ENCODE results near the gene SRSF1. TPM values are rescaled to one million over a fixed set of nuclear protein-coding genes. Genes with fewer than 3 reads are reported as not detected.
A peak's percentile ranks its signal among the peaks of the same experiment; 100 is the strongest.

SRSF1 gene
- total RNA-seq, 2 experiments from 2014 or later: 314 to 323 TPM

DNA sequence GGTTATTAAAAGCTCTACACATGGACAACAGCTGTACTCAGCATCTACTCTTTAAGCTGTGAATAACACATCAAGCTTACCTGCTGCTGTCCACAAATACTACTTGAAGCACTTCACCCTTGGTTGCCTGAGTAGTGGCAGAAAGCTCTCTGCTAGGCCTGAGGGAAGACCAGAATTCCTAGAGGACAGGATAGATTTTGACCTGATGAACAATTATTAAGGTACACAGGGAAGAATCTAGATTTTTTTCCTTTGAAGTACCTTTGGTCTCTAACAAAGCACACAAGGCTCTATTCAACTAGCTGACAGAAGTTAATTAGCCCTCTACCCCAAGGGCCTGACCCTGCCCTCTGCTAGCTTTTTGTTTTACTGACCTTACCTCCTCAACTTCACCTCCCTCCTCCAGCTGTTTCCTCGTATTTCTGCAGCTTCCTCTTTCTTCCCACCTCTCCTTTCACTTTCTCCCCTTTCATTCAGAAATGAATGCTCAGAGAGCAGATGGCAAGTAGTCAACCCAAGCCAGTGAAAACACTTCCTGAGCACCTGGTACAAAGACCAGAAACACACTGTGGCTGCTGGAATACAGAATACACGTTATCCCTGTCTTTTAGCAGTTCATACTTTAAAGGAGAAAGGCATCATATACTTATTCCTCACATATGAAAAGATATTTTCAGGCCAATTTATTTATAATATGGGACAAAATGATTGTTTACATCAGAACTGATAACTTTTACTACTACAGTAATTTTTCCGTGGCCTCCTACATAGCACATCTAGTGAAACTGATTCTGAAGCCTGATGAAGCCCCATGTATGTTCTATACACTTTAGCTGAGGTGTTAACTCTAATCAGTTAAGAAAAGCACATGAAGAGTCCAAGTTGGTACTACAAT, 13.3 kb downstream of the SRSF1 start:
- Mint-ChIP-seq H3K36me3 (peaks cover 9% of the 10 kb centered on the region), H3K27ac (peak overlapping the region; percentile 83), H3K4me1 (peaks cover 37% of the 10 kb centered on the region), H3K4me3 (peak overlapping the region; percentile 58), H3K9me3 (no peaks in the 10 kb centered on the region), H3K27me3 (no peaks in the 10 kb centered on the region)
- DNase-seq (no peak), ATAC-seq (ENCODE audit: low read depth) (no peak)
- POLR2A ChIA-PET: interaction anchor here (0.9 to 5.8 kb wide), 7 partner anchors 13 to 146 kb away, joined by 3 to 49 read pairs (median 5); partner anchors contain the start of genes MRPS23 and SRSF1

DNA sequence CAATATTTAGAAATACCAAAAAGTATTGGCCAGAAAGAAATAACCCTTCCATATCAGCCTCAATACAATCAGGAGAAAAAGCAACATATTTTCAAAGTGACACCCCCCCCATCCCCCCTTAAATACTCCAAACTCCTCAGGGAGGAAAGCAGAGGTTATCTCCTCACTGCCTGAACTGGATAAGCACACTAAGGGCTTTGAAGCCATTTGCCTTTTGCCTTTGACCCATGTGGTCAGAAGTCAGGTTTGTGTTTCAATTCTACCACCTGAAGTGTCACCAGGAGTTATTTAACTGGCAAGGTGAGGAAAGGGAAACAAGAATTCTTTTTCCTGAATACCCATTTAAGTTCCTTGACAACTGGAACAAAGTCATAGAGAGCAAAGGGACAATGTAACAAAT, 15.5 kb downstream of the SRSF1 start:
- Mint-ChIP-seq H3K27ac (no peak overlapping the region), H3K27me3 (no peaks in the 10 kb centered on the region), H3K4me3 (no peak overlapping the region), H3K4me1 (peaks cover 39% of the 10 kb centered on the region), H3K9me3 (no peaks in the 10 kb centered on the region), H3K36me3 (peaks cover 5% of the 10 kb centered on the region)
- ATAC-seq (ENCODE audit: low read depth): no peak
- POLR2A ChIA-PET: interaction anchor here (1.3 to 2.2 kb wide), 2 partner anchors 8 to 133 kb away, joined by 3 to 6 read pairs; no protein-coding TSS in a partner anchor
- DNase-seq: no peak

DNA sequence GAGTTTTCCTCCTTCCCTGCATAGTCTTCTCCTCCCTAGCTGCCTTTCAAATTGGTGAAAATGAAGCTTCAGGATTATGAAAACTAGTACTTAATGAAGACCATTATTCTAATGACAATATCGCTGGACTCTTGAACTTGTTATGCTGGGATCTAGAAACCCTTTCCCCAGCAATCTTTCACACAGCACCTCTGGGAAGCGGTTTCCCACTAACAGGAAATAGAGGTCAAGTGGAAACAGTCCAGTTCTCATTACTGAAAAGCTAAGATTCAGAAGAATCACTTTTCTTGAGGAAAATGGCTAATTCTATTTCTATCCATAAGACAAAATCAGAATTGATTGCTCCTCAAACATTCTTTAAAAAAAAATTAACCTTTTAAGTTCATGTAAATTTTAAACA, 17.0 kb downstream of the SRSF1 start:
- no peak for ATAC-seq (ENCODE audit: low read depth)
- Mint-ChIP-seq H3K4me1 (peaks cover 43% of the 10 kb centered on the region), H3K36me3 (peaks cover 7% of the 10 kb centered on the region), H3K27me3 (no peaks in the 10 kb centered on the region), H3K9me3 (no peaks in the 10 kb centered on the region), H3K27ac (no peak overlapping the region), H3K4me3 (no peak overlapping the region)
- POLR2A ChIA-PET: interaction anchor here (1.2 to 2.9 kb wide), 3 partner anchors 9 to 17 kb away, joined by 4 to 24 read pairs (median 6); partner anchors contain the start of gene SRSF1
- no peak for DNase-seq

GRCh38 chr17:57988301-57989250, 18.5 kb downstream of the SRSF1 start:
- H3K4me3 Mint-ChIP-seq: peak overlapping the region; percentile 91
- no peaks in the 10 kb centered on the region for H3K9me3 Mint-ChIP-seq
- POLR2A ChIA-PET: interaction anchor here (0.5 to 2.9 kb wide), 11 partner anchors 9 to 139 kb away, joined by 3 to 24 read pairs (median 3); partner anchors contain the start of genes MRPS23 and SRSF1
- no peak for DNase-seq
- H3K4me1 Mint-ChIP-seq: peaks cover 42% of the 10 kb centered on the region
- peaks cover 7% of the 10 kb centered on the region for H3K36me3 Mint-ChIP-seq
- peak; percentile 72 for ATAC-seq (ENCODE audit: low read depth)
- no peaks in the 10 kb centered on the region for H3K27me3 Mint-ChIP-seq
- H3K27ac Mint-ChIP-seq: peak overlapping the region; percentile 90

GRCh38 chr17:57987581-57988300, 19.3 kb downstream of the SRSF1 start, which contains the start of gene VEZF1:
VEZF1 (minus strand) TSS chr17:57988254; CDS start chr17:57988111, 143 bp downstream.
- H3K4me1 Mint-ChIP-seq: peaks cover 43% of the 10 kb centered on the region
- H3K4me3 Mint-ChIP-seq: peak within 1 kb of the TSS; percentile 92
- H3K27ac Mint-ChIP-seq: peak within 1 kb of the TSS; percentile 90
- no peaks in the 10 kb centered on the region for H3K9me3 Mint-ChIP-seq
- no peaks in the 10 kb centered on the region for H3K27me3 Mint-ChIP-seq
- peak; percentile 73 for ATAC-seq (ENCODE audit: low read depth)
- peaks cover 8% of the 10 kb centered on the region for H3K36me3 Mint-ChIP-seq
- DNase-seq: peak; percentile 90
- POLR2A ChIA-PET: interaction anchor here (0.6 to 3.0 kb wide), 11 partner anchors 9 to 138 kb away, joined by 3 to 24 read pairs (median 3); partner anchors contain the start of genes MRPS23 and SRSF1

GRCh38 chr17:57986841-57987580, 20.0 kb downstream of the SRSF1 start:
- DNase-seq: no peak
- POLR2A ChIA-PET: interaction anchor here (1.1 to 3.0 kb wide), 6 partner anchors 8 to 170 kb away, joined by 3 to 19 read pairs (median 4); partner anchors contain the start of gene SRSF1
- H3K4me1 Mint-ChIP-seq: peaks cover 47% of the 10 kb centered on the region
- peak overlapping the region; percentile 86 for H3K27ac Mint-ChIP-seq
- peaks cover 13% of the 10 kb centered on the region for H3K36me3 Mint-ChIP-seq
- no peaks in the 10 kb centered on the region for H3K9me3 Mint-ChIP-seq
- no peak for ATAC-seq (ENCODE audit: low read depth)
- no peaks in the 10 kb centered on the region for H3K27me3 Mint-ChIP-seq
- peak overlapping the region; percentile 92 for H3K4me3 Mint-ChIP-seq

- Mint-ChIP-seq H3K9me3 (no peaks in the 10 kb centered on the region), H3K4me3 (peak overlapping the region; percentile 49), H3K27me3 (no peaks in the 10 kb centered on the region), H3K4me1 (peaks cover 49% of the 10 kb centered on the region), H3K36me3 (peaks cover 15% of the 10 kb centered on the region), H3K27ac (no peak overlapping the region)
- ATAC-seq (ENCODE audit: low read depth) (no peak), DNase-seq (no peak)
- POLR2A ChIA-PET: interaction anchor here (1.1 to 3.0 kb wide), 3 partner anchors 13 to 172 kb away, joined by 3 to 19 read pairs (median 7); partner anchors contain the start of gene SRSF1
Observed at GRCh38 chr17:57985675-57985974, 21.4 kb downstream of the SRSF1 start.

DNA sequence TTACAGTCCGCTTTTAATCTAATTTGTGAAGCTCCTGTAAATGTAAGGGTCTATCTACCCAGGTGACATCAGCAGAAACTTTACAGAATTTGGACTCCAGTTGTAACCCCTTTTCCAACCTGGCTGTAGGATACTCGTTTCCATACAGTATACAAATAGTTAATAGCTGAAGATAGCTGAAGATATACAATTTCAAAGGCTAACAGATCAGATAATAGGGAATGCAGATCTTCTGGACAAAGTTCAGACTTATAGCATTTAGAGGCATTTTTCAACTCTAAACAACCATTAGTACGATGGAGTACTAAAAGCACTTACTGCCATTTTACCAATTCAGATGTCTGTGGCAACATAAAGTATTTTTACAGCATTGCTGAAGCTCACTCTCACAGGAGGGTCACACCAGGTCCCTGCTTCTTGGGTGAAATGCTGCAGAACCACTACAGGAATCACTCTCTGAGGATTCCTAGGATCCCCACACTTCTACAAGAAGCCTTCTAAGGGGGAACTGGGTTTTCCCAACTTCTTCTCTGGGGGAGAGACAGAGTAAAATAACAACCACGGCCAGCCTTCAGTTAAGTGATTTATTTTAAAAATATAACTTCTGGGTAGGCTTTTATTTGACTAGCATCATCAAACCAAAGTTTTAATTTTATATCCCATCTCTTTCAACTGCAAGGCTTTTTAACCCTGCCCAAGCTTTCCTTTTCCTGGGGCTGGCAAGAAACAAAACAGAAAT, 21.9 kb downstream of the SRSF1 start:
- POLR2A ChIA-PET: interaction anchor here (0.5 to 3.0 kb wide), 2 partner anchors 22 to 34 kb away, joined by 7 to 19 read pairs; partner anchors contain the start of gene SRSF1
- Mint-ChIP-seq H3K4me1 (peaks cover 52% of the 10 kb centered on the region), H3K36me3 (peaks cover 18% of the 10 kb centered on the region), H3K9me3 (no peaks in the 10 kb centered on the region), H3K4me3 (peak overlapping the region; percentile 49), H3K27ac (no peak overlapping the region), H3K27me3 (no peaks in the 10 kb centered on the region)
- ATAC-seq (ENCODE audit: low read depth) (no peak), DNase-seq (no peak)

GRCh38 chr17:57984261-57984890, 22.7 kb downstream of the SRSF1 start:
- Mint-ChIP-seq H3K27ac (no peak overlapping the region), H3K27me3 (no peaks in the 10 kb centered on the region), H3K9me3 (no peaks in the 10 kb centered on the region), H3K4me1 (peaks cover 48% of the 10 kb centered on the region), H3K36me3 (peaks cover 18% of the 10 kb centered on the region), H3K4me3 (no peak overlapping the region)
- POLR2A ChIA-PET: interaction anchor here (3.0 kb wide), 1 partner anchor 23 kb away, joined by 19 read pairs; the partner anchor contains the start of gene SRSF1
- ATAC-seq (ENCODE audit: low read depth) (no peak), DNase-seq (no peak)

GRCh38 chr17:57983446-57983845, 23.6 kb downstream of the SRSF1 start:
- Mint-ChIP-seq H3K9me3 (no peaks in the 10 kb centered on the region), H3K4me3 (no peak overlapping the region), H3K27ac (no peak overlapping the region), H3K4me1 (peaks cover 40% of the 10 kb centered on the region), H3K27me3 (no peaks in the 10 kb centered on the region), H3K36me3 (peaks cover 21% of the 10 kb centered on the region)
- ATAC-seq (ENCODE audit: low read depth) (no peak), DNase-seq (no peak)
- POLR2A ChIA-PET: no interaction called here
